ENCODE data around the gene USP11.

DNA sequence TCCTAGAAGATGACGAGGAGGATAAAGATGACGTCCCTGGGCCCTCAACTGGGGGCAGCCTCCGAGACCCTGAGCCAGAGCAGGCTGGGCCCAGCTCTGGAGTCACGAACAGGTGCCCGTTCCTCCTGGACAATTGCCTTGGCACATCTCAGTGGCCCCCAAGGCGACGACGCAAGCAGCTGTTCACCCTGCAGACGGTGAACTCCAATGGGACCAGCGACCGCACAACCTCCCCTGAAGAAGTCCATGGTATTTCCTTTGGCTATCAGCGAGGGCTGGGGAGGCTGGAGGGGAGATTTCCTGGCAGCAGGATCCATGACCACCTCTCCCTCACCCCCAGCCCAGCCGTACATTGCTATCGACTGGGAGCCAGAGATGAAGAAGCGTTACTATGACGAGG lies 11.9 kb downstream of the USP11 start:
- TF ChIP-seq, protein P1, sequence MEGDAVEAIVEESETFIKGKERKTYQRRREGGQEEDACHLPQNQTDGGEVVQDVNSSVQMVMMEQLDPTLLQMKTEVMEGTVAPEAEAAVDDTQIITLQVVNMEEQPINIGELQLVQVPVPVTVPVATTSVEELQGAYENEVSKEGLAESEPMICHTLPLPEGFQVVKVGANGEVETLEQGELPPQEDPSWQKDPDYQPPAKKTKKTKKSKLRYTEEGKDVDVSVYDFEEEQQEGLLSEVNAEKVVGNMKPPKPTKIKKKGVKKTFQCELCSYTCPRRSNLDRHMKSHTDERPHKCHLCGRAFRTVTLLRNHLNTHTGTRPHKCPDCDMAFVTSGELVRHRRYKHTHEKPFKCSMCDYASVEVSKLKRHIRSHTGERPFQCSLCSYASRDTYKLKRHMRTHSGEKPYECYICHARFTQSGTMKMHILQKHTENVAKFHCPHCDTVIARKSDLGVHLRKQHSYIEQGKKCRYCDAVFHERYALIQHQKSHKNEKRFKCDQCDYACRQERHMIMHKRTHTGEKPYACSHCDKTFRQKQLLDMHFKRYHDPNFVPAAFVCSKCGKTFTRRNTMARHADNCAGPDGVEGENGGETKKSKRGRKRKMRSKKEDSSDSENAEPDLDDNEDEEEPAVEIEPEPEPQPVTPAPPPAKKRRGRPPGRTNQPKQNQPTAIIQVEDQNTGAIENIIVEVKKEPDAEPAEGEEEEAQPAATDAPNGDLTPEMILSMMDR (IDR thresholded peaks at IDR 0.05; ENCODE audit: low read length) = no peak
- no peak for TF ChIP-seq EZH2 (IDR thresholded peaks at IDR 0.05; ENCODE audit: borderline replicate concordance, low read length)
